Ovary (tissue), 3 donors: Measurements from ENCODE around the gene CREG1.

Experiments
- EP300 ChIP-seq: sonication (generic); formaldehyde crosslinking; IDR thresholded peaks from one replicate; pipeline ENCODE4 v1.6.1; 2017; ENCODE audit warnings: antibody characterized with exemption
- POLR2A ChIP-seq: fragments of 450-650 bp; IDR thresholded peaks from one replicate; pipeline ENCODE4 v1.6.1; 2017; ENCODE audit warnings: antibody characterized with exemption, mild to moderate bottlenecking, moderate library complexity
- TF ChIP-seq, protein P1 (sequence below), 3 donors: fragments of 450-650 bp in 2 of 3; fragments of 200-600 bp in 1 of 3; IDR thresholded peaks; one replicate each; pipeline versions ENCODE4 v1.5.1 to v1.8.0; 2016 to 2022; ENCODE audit warnings: antibody characterized with exemption in 3 of 3, mild to moderate bottlenecking in 1 of 3
- donor health status: DM: no; HTN: no; CAD: no.

DNA sequence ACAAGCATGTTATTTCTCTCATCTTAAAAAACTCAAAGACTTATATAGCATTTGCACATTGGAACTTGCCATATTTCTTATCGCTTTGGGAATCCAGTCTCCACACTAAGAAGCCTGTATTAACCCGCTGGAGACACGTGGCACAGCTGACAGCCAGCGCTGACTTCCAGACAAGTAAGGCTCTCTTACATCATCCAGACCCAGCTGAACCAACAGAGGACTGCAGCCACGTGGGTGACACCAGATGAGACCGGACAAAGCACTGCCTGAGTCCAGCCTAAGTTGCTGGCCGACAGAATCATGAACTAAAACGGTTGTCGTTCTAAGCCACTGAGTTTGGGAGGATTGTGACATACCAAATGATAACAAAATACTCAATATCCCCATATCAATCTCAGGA lies 28.9 kb downstream of the CREG1 start:
- TF ChIP-seq, protein P1, sequence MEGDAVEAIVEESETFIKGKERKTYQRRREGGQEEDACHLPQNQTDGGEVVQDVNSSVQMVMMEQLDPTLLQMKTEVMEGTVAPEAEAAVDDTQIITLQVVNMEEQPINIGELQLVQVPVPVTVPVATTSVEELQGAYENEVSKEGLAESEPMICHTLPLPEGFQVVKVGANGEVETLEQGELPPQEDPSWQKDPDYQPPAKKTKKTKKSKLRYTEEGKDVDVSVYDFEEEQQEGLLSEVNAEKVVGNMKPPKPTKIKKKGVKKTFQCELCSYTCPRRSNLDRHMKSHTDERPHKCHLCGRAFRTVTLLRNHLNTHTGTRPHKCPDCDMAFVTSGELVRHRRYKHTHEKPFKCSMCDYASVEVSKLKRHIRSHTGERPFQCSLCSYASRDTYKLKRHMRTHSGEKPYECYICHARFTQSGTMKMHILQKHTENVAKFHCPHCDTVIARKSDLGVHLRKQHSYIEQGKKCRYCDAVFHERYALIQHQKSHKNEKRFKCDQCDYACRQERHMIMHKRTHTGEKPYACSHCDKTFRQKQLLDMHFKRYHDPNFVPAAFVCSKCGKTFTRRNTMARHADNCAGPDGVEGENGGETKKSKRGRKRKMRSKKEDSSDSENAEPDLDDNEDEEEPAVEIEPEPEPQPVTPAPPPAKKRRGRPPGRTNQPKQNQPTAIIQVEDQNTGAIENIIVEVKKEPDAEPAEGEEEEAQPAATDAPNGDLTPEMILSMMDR (IDR thresholded peaks at IDR 0.05) = no peak
- TF ChIP-seq POLR2A (no peak), EP300 (no peak)
